Middle frontal gyrus (tissue), 1 donor: ENCODE measurements around the gene BLCAP.
A peak's percentile ranks its signal among the peaks of the same experiment; 100 is the strongest.

ENCODE experiments used
- DNase-seq: peaks from one replicate; pipeline ENCODE4 v3.0.0-alpha.2; 2015; ENCODE audit warnings: low spot score; ENCODE audit errors: extremely low spot score

BLCAP gene

GRCh38 chr20:37516811-37517750 is 10.6 kb downstream of the BLCAP start:
- no peak for DNase-seq

- DNase-seq: no peak
Measured at GRCh38 chr20:37515876-37516275, 11.8 kb downstream of the BLCAP start.

GRCh38 chr20:37513779-37514359 is 13.8 kb downstream of the BLCAP start:
- DNase-seq: no peak

- no peak for DNase-seq
Measured at GRCh38 chr20:37511610-37512275, 15.9 kb downstream of the BLCAP start.

- DNase-seq: no peak
Measured at GRCh38 chr20:37510226-37510625, 17.4 kb downstream of the BLCAP start.

- DNase-seq: no peak
Measured at GRCh38 chr20:37506152-37506725, 21.4 kb downstream of the BLCAP start.

- no peak for DNase-seq
Measured at GRCh38 chr20:37505263-37506151, 22.2 kb downstream of the BLCAP start.

GRCh38 chr20:37504404-37505096 is 23.1 kb downstream of the BLCAP start:
- no peak for DNase-seq

GRCh38 chr20:37503256-37503927 is 24.3 kb downstream of the BLCAP start:
- DNase-seq: no peak

- DNase-seq: no peak
Measured at GRCh38 chr20:37502654-37503053, 25.0 kb downstream of the BLCAP start.

- no peak for DNase-seq
Measured at GRCh38 chr20:37501940-37502339, 25.7 kb downstream of the BLCAP start.

GRCh38 chr20:37500311-37500710 is 27.4 kb downstream of the BLCAP start:
- DNase-seq: no peak

- DNase-seq: no peak
Measured at GRCh38 chr20:37498066-37498665, 29.5 kb downstream of the BLCAP start.

GRCh38 chr20:37494796-37495195 is 32.9 kb downstream of the BLCAP start:
- no peak for DNase-seq

GRCh38 chr20:37494301-37494700 is 33.4 kb downstream of the BLCAP start:
- no peak for DNase-seq

- no peak for DNase-seq
Measured at GRCh38 chr20:37492945-37493344, 34.7 kb downstream of the BLCAP start.

- DNase-seq: no peak
Measured at GRCh38 chr20:37492096-37492625, 35.5 kb downstream of the BLCAP start.

GRCh38 chr20:37490663-37491350 is 36.9 kb downstream of the BLCAP start:
- DNase-seq: peak; percentile 20
